Uterus (tissue), 2 donors: ENCODE results near the gene ASTN2.

Experiments used
- POLR2A ChIP-seq, 2 donors: fragments of 450-650 bp; IDR thresholded peaks; one replicate each; pipeline ENCODE4 v1.6.1; 2016; ENCODE audit warnings: antibody characterized with exemption in 2 of 2, mild to moderate bottlenecking in 1 of 2, moderate library complexity in 1 of 2
- TF ChIP-seq, protein P1 (sequence below), 4 experiments: fragments of 200-600 bp in 2 of 4; fragments of 450-650 bp in 2 of 4; sonication (generic) in 2 of 4; IDR thresholded peaks; one replicate each; pipeline ENCODE4 v1.5.1; 2016 to 2019; ENCODE audit warnings: antibody characterized with exemption in 4 of 4, mild to moderate bottlenecking in 2 of 4, moderate library complexity in 1 of 4

DNA sequence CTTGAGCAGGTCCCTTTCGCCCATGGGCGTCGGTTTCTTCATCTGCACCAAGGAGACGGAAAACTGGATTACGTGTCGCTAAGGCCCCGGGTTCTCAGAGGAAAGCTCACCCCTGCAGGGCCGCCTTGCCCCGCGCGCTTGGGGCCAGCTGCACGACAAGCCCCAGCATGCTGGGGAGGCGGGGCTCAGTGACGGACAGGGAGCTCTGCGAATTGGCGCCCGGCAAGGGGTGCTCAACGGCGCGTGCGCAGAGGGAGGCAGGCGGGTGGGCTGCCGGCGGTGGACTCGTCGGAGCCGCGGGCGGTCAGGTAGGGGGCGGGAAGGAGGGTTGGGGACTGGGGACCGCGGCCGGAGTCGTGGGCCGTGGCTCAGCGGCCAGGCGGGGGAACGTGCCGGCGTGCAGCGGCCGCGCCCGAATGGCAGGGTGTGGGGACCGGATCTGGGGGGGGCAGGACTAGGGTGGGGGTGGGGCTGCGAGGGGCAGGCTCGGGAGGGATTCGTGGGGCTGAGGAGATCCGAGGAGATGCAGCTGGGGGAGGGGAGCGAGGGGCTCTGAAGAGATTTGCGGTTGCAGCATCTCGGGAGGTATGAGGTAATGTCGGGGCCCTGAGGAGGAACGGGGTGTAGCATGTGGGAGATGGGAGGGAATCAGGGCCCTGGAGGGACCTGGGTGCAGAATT, 727.6 kb downstream of the ASTN2 start, which contains the start of gene TRIM32:
- TF ChIP-seq POLR2A (IDR thresholded peaks at IDR 0.05) = peak in 1 of 2 donors; percentile 44
- TF ChIP-seq, protein P1, sequence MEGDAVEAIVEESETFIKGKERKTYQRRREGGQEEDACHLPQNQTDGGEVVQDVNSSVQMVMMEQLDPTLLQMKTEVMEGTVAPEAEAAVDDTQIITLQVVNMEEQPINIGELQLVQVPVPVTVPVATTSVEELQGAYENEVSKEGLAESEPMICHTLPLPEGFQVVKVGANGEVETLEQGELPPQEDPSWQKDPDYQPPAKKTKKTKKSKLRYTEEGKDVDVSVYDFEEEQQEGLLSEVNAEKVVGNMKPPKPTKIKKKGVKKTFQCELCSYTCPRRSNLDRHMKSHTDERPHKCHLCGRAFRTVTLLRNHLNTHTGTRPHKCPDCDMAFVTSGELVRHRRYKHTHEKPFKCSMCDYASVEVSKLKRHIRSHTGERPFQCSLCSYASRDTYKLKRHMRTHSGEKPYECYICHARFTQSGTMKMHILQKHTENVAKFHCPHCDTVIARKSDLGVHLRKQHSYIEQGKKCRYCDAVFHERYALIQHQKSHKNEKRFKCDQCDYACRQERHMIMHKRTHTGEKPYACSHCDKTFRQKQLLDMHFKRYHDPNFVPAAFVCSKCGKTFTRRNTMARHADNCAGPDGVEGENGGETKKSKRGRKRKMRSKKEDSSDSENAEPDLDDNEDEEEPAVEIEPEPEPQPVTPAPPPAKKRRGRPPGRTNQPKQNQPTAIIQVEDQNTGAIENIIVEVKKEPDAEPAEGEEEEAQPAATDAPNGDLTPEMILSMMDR (IDR thresholded peaks at IDR 0.05) = no peak
